ENCODE data around the gene HUNK. TPM values are rescaled to one million over a fixed set of nuclear protein-coding genes. Genes with fewer than 3 reads are reported as not detected.

Gene HUNK
- total and polyA plus RNA-seq, 2 donors (not counting 1 experiment from before 2014, with no cell fraction given), result 0.01 to 0.07 TPM

- Histone ChIP-seq H2AFZ (ENCODE audit: insufficient read depth, low read depth, low read length, poor library complexity, severe bottlenecking) (no peak overlapping the region), H4K20me1 (ENCODE audit: control insufficient read depth, insufficient read depth, low read length, poor library complexity, severe bottlenecking) (no peaks in the 10 kb centered on the region), H3K4me3 (ENCODE audit: control extremely low read depth in 1 of 5, extremely low read depth in 1 of 5, insufficient read depth in 1 of 5, low read depth in 2 of 5, low read length in 4 of 5) (no peak overlapping the region), H3K79me2 (ENCODE audit: control insufficient read depth, insufficient read depth, low read length) (no peaks in the 10 kb centered on the region), H3K4me1 (ENCODE audit: control insufficient read depth in 2 of 2, insufficient read depth in 2 of 2, low read length in 2 of 2) (no peaks in the 10 kb centered on the region), H3K27me3 (replicated peaks in 1 of 4; ENCODE audit: control extremely low read depth in 1 of 4, control insufficient read depth in 3 of 4, insufficient read depth in 4 of 4, low read length in 3 of 4) (peaks cover 0 to 4% (median 0%) of the 10 kb centered on the region in 4 experiments), H3K36me3 (replicated peaks in 1 of 2; ENCODE audit: control extremely low read depth in 1 of 2, control insufficient read depth in 1 of 2, extremely low read depth in 1 of 2, insufficient read depth in 2 of 2, low read length in 1 of 2) (no peaks in the 10 kb centered on the region), H3K9ac (ENCODE audit: low read length) (no peak overlapping the region), H3K27ac (ENCODE audit: low read length in 2 of 2) (no peak overlapping the region), H3K4me2 (replicated peaks; ENCODE audit: low read depth, low read length, poor library complexity, severe bottlenecking) (no peak overlapping the region), H3K9me3 (ENCODE audit: control extremely low read depth in 1 of 3, control insufficient read depth in 2 of 3, insufficient read depth in 1 of 3, low read length in 2 of 3) (peaks cover 0 to 8% (median 0%) of the 10 kb centered on the region in 3 donors)
- ATAC-seq (ENCODE audit: low read depth) (no peak), DNase-seq (no peak)
- no peak overlapping the region for H3K27ac Mint-ChIP-seq
- ChIA-PET POLR2A (no interaction called here), CTCF (interaction anchor here (1.0 kb wide), 1 partner anchor 143 kb away, joined by 3 read pairs; no protein-coding TSS in a partner anchor)
- 100% methylated on average over 6 of the region's 7 CpGs for WGBS (ENCODE audit: insufficient coverage)
- no peaks in the 10 kb centered on the region for H3K4me1 Mint-ChIP-seq
- H3K4me3 Mint-ChIP-seq, result no peak overlapping the region
- TF ChIP-seq EZH2 (IDR thresholded peaks at IDR 0.05; ENCODE audit: borderline replicate concordance, insufficient read depth, low read depth, low read length, poor library complexity, severe bottlenecking), result no peak
- no peak for TF ChIP-seq CTCF (IDR thresholded peaks at IDR 0.05)
- intact Hi-C loops (cut with micrococcal nuclease), result no loop called here
- H3K27me3 Mint-ChIP-seq, result peaks cover 14% of the 10 kb centered on the region
- peaks cover 6% of the 10 kb centered on the region for H3K9me3 Mint-ChIP-seq (ENCODE audit: insufficient read depth)
Measured at GRCh38 chr21:31930001-31930400, 57.2 kb downstream of the HUNK start.

GRCh38 chr21:31931644-31932469, 59.0 kb downstream of the HUNK start:
- Histone ChIP-seq H3K36me3 (replicated peaks in 1 of 2; ENCODE audit: control extremely low read depth in 1 of 2, control insufficient read depth in 1 of 2, extremely low read depth in 1 of 2, insufficient read depth in 2 of 2, low read length in 1 of 2) (no peaks in the 10 kb centered on the region), H3K4me3 (ENCODE audit: control extremely low read depth in 1 of 5, extremely low read depth in 1 of 5, insufficient read depth in 1 of 5, low read depth in 2 of 5, low read length in 4 of 5) (no peak overlapping the region), H3K9me3 (ENCODE audit: control extremely low read depth in 1 of 3, control insufficient read depth in 2 of 3, insufficient read depth in 1 of 3, low read length in 2 of 3) (peaks cover 0 to 7% (median 0%) of the 10 kb centered on the region in 3 donors), H4K20me1 (ENCODE audit: control insufficient read depth, insufficient read depth, low read length, poor library complexity, severe bottlenecking) (no peaks in the 10 kb centered on the region), H3K4me1 (ENCODE audit: control insufficient read depth in 2 of 2, insufficient read depth in 2 of 2, low read length in 2 of 2) (no peaks in the 10 kb centered on the region), H3K4me2 (replicated peaks; ENCODE audit: low read depth, low read length, poor library complexity, severe bottlenecking) (no peak overlapping the region), H3K27me3 (replicated peaks in 1 of 4; ENCODE audit: control extremely low read depth in 1 of 4, control insufficient read depth in 3 of 4, insufficient read depth in 4 of 4, low read length in 3 of 4) (peaks cover 0 to 4% (median 0%) of the 10 kb centered on the region in 4 experiments), H3K27ac (ENCODE audit: low read length in 2 of 2) (no peak overlapping the region), H3K9ac (ENCODE audit: low read length) (no peak overlapping the region), H2AFZ (ENCODE audit: insufficient read depth, low read depth, low read length, poor library complexity, severe bottlenecking) (no peak overlapping the region), H3K79me2 (ENCODE audit: control insufficient read depth, insufficient read depth, low read length) (no peaks in the 10 kb centered on the region)
- H3K27me3 Mint-ChIP-seq, result peaks cover 19% of the 10 kb centered on the region
- H3K4me1 Mint-ChIP-seq, result no peaks in the 10 kb centered on the region
- WGBS (ENCODE audit: insufficient coverage), result 91% methylated on average over 21 of the region's 23 CpGs
- H3K9me3 Mint-ChIP-seq (ENCODE audit: insufficient read depth), result peaks cover 2% of the 10 kb centered on the region
- H3K4me3 Mint-ChIP-seq, result no peak overlapping the region
- ATAC-seq (ENCODE audit: low read depth) (no peak), DNase-seq (no peak)
- ChIA-PET POLR2A (no interaction called here), CTCF (no interaction called here)
- TF ChIP-seq EZH2 (IDR thresholded peaks at IDR 0.05; ENCODE audit: borderline replicate concordance, insufficient read depth, low read depth, low read length, poor library complexity, severe bottlenecking), result no peak
- TF ChIP-seq CTCF (IDR thresholded peaks at IDR 0.05), result no peak
- H3K27ac Mint-ChIP-seq, result no peak overlapping the region
- intact Hi-C loops (cut with micrococcal nuclease), result no loop called here

Measured in B cell (primary cell).